ENCODE results near the gene COL5A1. TPM values are rescaled to one million over a fixed set of nuclear protein-coding genes. Genes with fewer than 3 reads are reported as not detected.

Gene COL5A1
- total and polyA plus RNA-seq, 11 donors = 7.6 to 91.3 (median 13.4) TPM

DNA sequence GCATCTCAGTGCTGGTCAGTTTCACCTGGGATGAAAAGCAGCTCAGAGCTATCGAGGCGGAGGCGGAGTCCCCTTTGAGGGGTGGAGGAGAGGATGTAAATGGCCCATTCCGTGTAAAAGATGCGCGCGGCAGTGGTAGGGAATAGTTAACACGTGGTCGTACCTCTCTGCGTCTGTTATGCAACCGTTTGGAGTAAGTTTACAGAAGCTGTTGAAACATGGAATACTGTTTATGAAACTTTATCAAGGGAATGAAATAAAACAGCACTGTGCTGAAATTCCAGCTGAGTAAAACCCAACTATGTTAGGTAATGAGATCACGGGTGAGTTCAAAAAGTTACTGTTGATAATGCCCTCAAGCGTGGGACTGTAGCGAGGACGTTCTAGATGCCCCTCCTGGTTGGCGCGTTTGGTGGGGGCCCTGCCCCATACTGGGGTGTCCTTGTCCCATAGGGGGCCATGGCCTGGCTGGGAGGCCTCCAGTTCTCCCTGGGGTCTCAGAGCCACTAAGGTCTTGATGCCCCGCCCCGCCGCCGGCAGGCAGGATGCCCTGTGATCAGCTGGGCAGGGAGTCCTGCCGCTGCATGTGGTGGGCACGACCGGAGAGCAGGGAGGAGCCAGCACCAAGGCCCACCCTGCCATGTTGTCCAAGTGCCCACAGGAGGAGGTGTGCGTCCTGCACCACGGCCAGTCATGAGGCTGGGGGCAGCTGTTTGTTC lies 90.9 kb downstream of the COL5A1 start:
- 77 to 85% (median 79%) methylated on average over 24 to 26 of the region's 26 CpGs for WGBS, 4 donors

DNA sequence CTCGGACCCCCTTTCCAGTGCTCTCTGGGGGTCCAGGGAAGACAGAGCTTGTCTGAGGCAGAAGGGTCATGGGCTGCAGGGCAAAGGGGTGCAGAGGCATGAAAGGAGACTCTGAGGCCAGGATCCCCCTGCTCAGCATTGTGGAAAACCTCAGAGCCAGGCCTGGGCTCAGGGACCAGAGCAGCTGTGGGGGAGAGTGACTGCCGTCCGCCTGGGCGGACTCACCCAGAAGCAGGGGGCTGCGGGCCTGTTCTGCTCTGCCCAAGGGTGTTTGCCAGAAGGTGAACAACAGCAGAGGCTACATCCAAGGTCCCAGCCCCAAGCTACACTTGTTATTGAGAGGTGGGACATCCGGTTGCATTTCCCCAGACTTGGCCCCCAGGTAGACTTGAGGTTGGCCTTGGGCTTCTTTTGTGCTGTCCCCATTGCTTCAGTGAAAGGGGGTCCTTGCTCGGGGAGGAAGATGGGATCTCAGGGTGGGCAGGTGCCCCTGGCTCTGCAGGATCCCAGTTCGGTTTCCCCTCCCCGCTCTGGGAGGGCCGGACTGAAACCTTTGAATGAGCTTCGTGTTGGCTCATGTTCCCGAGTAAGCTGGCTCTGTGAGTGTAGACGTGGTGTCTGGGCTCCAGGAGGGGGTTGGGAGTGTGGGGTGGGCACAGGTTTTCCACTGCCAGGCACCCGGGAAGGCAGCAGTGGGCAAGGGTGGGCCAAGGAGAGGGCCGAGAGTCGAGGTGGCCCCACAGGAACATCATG lies 92.1 kb downstream of the COL5A1 start:
- Histone ChIP-seq H3K27ac (peak overlapping the region in 9 of 12 donors; percentile 33 to 90 (median 78)), H3K4me3 (no peak overlapping the region), H3K4me1 (peaks cover 0 to 71% (median 18%) of the 10 kb centered on the region in 12 donors), H3K9me3 (no peaks in the 10 kb centered on the region), H3K27me3 (no peaks in the 10 kb centered on the region), H3K36me3 (peaks cover 0 to 12% (median 0%) of the 10 kb centered on the region in 9 donors)
- DNase-seq (no peak), ATAC-seq (no peak)
- intact Hi-C loops (cut with DNase I) = loop anchor here in 2 of 10 donors (10.0 kb wide), 1 partner anchor 559 kb away; no protein-coding TSS in a partner anchor
- TF ChIP-seq, protein P1, sequence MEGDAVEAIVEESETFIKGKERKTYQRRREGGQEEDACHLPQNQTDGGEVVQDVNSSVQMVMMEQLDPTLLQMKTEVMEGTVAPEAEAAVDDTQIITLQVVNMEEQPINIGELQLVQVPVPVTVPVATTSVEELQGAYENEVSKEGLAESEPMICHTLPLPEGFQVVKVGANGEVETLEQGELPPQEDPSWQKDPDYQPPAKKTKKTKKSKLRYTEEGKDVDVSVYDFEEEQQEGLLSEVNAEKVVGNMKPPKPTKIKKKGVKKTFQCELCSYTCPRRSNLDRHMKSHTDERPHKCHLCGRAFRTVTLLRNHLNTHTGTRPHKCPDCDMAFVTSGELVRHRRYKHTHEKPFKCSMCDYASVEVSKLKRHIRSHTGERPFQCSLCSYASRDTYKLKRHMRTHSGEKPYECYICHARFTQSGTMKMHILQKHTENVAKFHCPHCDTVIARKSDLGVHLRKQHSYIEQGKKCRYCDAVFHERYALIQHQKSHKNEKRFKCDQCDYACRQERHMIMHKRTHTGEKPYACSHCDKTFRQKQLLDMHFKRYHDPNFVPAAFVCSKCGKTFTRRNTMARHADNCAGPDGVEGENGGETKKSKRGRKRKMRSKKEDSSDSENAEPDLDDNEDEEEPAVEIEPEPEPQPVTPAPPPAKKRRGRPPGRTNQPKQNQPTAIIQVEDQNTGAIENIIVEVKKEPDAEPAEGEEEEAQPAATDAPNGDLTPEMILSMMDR (IDR thresholded peaks at IDR 0.05) = no peak
- no peak for TF ChIP-seq POLR2A (IDR thresholded peaks at IDR 0.05)
- 86 to 95% (median 90%) methylated on average over 15 to 16 of the region's 16 CpGs for WGBS, 4 donors

More for the DNA sequence above, 90.9 kb downstream of the COL5A1 start:
- TF ChIP-seq, protein P1 (IDR thresholded peaks at IDR 0.05) = no peak
- Histone ChIP-seq H3K27me3 (no peaks in the 10 kb centered on the region), H3K4me3 (no peak overlapping the region), H3K4me1 (peaks cover 0 to 71% (median 18%) of the 10 kb centered on the region in 12 donors), H3K9me3 (no peaks in the 10 kb centered on the region), H3K36me3 (peaks cover 0 to 20% (median 0%) of the 10 kb centered on the region in 9 donors), H3K27ac (peak overlapping the region in 9 of 12 donors; percentile 25 to 90 (median 74))
- DNase-seq (peak in 1 of 5 donors; percentile 54), ATAC-seq (peak in 2 of 4 donors; percentile 7)
- intact Hi-C loops (cut with DNase I) = loop anchor here in 2 of 10 donors (10.0 kb wide), 1 partner anchor 558 kb away; no protein-coding TSS in a partner anchor

DNA sequence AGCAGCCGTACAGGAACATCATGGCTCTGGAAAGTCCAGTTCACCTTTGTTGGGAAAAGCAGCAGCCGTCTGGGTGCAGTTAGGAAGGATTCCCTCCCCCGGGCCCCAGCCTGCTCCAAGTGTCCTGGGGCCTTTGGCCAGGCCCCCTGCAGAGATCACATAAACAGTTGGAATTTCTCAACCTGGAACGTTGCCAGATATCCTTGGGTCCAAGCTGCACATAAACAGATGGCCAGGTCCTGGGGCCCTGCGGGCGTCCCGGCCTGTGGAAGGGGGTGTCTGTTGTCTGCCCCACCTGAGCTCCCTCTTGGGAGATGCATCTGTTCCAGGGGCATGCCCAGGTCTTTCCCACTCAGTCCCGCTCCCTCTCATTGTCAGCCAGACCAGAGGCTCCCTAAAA lies 92.7 kb downstream of the COL5A1 start:
- H3K27ac ChIP-seq = peak overlapping the region in 9 of 12 donors; percentile 33 to 90 (median 78)
- 32 to 52% (median 41%) methylated on average over 8 of the region's 8 CpGs for WGBS, 4 donors
- intact Hi-C loops (cut with DNase I) = loop anchor here in 2 of 10 donors (10.0 kb wide), 1 partner anchor 559 kb away; no protein-coding TSS in a partner anchor
- peaks cover 0 to 72% (median 20%) of the 10 kb centered on the region in 12 donors for H3K4me1 ChIP-seq
- peaks cover 0 to 12% (median 0%) of the 10 kb centered on the region in 9 donors for H3K36me3 ChIP-seq
- TF ChIP-seq, protein P1 (IDR thresholded peaks at IDR 0.05) = no peak
- TF ChIP-seq POLR2A (IDR thresholded peaks at IDR 0.05) = no peak
- no peaks in the 10 kb centered on the region for H3K9me3 ChIP-seq
- no peaks in the 10 kb centered on the region for H3K27me3 ChIP-seq
- peak in 1 of 5 donors; percentile 46 for DNase-seq
- ATAC-seq = peak in 1 of 4 donors; percentile 1
- no peak overlapping the region for H3K4me3 ChIP-seq

Measured in heart left ventricle (tissue), 16 donors.